ENCODE results near the gene LEAP2.
A peak's percentile ranks its signal among the peaks of the same experiment; 100 is the strongest.

Gene LEAP2

DNA sequence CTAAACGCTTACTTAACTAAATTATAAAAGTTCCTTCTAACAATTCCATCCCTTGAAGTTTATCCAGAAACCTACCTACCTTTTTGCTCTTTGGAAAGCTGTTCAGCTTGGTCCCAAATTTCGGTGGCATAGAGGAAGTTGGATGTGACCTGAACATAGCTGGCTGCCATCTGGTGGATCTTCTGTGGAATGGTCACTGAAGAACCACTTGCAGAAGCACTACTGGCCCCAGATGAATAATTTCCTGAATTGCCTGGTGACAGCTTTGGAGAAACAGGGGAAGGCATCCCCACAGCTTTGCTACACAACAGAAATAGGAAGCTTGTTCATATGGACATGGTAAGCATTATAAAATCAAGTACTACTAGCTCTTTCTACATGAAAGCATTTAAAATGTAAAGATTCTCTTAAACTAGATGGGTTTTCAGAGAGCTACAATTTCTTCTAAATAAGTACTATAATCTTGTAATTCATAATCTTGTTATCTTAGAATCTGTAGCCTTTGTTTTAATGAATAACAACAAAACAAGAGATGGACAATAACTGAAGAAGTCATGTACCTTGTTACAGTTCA, 9.9 kb downstream of the LEAP2 start:
- peak; percentile 49 to 50 for DNase-seq

DNA sequence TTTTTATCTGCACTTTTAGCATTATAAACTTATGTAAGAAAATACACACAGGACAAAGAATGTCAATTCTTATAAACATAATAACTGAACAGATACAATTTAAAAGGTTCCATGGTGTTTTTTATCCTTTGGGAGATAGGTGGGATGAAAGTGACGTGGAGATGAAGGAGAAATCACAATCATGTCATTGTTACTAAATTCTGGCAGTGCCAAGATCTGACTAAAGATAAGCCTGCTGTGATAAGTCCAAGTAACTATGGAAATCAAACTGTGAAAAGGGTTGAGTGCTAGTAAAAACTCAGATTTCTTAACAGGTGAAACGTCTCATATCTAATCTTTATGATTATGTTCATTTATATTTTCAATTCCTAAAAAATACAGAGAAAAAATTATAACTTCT, 11.1 kb downstream of the LEAP2 start:
- no peak for DNase-seq

DNA sequence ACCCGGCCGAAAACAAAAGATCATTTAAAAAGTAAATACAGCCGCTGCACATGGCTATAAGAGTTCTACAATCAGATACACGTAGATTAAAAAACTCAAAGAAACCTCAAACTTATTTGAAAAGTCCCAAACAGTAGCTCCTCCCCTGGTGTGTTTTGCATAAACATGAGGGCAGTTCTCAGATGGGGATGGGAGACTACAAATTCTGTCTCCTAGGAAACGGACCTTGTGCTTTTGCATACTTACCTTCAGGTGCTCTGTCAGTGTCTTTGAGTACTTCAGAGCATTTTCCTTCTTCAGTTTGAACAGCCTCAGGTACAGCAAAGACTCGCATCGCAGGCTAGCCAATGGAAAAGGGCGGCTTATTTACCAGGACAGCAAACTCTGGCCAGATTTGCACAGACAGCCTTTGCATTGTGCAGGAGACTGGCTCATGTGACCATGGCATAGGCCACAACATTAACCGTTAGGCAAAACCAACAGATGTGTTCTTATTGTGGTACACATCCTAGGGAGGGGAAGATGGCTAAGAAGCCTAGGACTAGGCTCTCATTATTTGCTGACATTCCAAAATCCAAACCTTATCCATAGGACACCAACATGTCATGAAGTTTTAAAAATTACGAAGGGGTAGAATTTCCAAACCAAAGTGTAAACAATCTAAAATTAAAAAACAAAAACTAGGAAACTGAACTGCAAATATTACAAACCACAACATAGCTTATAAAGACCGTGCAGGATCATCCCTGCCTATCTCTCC, 12.8 kb downstream of the LEAP2 start:
- DNase-seq, result no peak

DNA sequence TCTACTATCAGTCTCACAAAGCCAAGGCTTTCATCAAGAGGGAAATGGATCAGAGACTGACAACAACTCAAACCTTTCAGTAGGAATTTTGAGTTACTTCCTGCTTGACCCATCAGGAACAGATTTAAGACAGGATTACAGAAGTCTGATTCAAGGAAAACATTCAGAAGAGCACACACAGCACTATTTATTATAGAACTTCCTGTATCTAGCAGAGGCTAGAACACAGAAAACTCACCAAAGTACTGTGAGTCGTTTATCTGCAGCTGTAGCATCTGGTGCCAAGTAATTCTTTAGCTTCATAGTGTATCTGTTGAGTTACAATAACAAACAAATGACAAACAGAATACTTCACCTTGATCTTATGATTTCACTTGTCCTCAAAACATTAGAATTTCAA, 13.8 kb downstream of the LEAP2 start:
- no peak for DNase-seq

DNA sequence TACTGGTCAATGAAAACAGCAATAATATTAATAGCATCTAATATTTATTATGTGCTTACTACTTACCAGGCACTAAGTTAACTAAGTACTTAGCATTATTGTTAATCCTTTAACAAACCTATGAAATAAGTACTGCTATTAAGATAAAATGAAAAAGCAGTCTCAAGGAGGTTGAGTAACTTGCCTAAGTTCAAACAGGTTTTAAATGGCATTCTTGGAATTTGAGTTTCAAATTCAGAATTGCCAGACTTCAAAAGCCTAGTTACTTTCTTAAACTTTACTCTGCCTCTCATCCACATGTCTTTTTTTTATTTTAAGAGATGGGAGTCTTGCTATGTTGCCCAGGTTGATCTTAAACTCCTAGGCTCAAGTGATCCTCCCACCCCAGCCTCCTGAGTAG, 16.0 kb downstream of the LEAP2 start:
- DNase-seq, result no peak

DNA sequence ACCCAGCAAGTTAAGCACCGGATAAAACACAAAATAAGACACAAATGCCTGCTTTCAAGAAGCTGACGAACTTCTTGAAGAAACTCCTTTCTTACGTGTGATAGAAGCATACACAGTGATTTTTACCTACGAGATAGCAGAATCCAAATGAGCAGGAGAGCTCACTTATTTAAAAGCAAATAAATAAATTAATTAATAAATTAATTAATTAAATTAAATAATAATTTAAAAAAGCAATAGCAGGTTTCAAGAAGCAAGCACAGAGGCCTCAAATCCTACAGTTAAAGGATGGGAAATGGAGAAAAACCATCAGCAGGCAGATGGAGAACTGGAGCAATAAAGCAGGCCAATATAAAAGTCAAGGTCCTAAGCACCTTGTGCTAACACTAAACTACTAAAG, 17.3 kb downstream of the LEAP2 start:
- DNase-seq, result no peak

DNA sequence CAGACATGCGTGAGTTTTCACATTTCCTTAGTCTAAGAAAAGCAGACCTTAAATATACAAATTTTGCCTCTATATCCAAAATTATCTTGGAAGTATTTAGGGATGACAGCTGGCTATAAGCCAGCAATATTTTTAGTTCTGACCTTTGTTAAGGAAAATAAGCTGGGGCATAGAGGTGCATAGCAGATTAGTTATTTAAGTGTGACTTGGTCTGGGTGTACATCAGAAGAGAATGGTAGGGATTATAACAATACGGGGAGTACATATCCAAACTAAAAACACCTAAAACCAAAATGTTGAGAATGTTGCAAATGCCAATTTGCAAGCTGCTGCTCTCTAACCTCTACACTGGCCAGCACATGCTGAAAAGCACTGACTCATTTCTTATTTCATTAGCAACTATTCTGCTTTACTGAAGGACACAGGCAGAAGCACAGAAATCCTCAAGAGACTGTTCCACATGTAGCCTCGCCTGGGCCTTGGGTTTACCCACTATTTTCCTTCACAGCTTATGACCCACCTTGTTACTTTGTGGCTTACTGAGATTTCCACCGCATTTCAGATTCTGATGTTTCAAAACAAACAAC, 22.3 kb downstream of the LEAP2 start:
- DNase-seq, result no peak

DNA sequence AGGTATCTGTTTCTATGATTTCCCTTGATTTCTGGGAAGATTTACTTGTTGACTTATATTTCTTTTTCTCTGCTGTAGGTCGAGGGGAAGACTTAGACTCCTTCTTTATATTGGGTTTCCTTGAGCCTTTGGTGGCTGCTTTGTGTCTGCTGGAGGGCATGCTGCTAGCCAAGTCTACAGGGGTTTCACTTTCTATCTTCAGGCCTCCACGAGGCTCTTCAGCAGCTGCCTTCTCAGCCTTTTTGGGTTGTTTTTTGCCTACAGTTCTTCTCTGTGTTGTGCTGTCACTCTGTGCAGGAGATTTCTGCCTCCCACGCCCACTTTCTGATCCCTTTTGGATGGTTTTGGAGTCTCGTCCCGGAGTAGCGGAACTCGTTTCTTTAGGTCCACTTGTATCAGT, 23.2 kb downstream of the LEAP2 start:
- DNase-seq, result no peak

DNA sequence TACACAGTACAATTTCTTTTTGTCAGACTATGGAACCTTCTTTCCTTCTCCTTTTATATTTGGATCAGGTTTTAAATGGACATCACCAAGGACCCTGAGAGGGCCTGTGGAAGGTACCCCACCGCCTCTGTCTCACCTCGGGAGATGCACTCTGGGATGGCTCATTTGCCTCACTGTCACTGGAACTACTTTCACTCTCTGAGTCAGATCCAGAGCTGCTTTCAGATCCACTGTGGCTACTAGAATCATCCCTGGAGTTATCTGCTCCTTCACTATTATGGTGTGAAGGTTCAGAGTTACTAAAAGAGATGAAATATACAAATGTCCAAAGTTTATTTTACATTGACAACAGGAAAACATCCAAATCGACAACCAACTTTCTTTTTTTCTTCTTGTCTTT, 24.6 kb downstream of the LEAP2 start:
- no peak for DNase-seq

DNA sequence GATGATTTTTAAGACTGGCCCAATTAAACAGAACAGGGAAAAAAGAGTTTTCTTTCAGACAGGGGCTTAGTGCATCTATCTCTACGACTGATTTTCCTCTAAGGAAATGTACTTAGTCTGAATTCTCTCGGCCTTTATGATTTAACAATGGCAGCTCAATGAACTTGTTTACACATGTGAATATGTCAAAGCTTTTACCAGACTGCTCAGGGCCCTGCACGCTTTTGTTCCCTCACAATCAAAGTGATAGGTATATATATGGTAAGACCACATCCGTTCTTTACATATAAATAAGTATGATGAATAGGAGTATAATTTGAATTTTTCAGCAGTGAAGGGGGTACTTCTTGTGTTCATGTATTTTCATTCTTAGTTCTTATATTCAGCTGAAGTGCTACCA, 27.6 kb downstream of the LEAP2 start:
- DNase-seq, result no peak

DNA sequence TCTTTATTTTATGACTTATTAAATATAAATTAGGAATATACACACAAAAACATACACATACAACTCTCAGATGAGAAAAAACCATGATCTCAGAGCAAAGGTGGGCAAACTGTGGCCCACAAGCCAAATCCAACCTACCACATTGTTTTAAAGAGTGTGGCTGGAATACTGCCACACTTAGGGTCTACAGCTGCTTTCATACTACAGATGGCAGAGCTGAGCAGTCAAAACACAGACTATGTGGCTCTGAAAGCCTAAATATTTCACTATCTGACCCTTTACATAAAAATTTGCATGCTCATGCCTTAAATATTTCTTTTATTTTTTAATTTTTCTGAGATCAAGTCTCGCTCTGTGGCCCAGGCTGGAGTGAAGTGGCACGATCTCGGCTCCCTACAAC, 28.3 kb downstream of the LEAP2 start:
- DNase-seq, result no peak

DNA sequence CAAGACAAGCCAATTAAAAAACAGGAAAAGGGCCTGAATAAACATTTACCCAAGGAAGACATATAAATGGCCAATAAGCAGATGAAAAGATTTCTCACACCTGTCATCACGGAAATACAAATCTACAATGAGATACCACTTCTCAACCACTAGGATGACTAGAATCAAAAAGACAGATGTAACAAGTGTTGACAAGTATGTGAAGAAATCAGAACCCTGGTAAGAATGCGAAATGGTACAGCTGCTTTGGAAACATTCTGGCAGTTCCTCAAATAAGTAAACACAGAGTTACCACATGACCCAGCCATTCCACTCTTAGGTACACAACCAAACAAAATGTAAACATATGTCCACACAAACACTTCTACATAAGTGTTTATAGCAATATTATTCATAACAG, 32.5 kb downstream of the LEAP2 start:
- DNase-seq, result no peak

DNA sequence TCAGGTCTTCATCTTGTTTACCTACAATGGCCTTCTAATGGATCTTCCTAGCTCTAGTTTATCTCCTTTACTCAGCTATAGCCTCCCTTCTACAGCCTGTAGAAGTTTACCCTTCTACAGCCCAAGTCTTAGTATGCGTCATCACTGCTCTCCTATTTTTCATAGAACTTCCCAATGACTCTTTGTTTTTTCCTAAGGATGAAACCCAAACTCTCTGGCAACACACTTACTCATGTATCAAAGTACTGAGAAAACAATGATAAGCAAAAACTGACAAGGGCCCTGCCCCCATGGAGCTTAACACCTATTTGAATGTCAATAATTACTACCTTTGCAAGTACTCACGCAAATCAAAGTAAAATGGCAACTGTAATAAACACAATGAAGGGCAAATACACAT, 33.7 kb downstream of the LEAP2 start:
- DNase-seq, result no peak

DNA sequence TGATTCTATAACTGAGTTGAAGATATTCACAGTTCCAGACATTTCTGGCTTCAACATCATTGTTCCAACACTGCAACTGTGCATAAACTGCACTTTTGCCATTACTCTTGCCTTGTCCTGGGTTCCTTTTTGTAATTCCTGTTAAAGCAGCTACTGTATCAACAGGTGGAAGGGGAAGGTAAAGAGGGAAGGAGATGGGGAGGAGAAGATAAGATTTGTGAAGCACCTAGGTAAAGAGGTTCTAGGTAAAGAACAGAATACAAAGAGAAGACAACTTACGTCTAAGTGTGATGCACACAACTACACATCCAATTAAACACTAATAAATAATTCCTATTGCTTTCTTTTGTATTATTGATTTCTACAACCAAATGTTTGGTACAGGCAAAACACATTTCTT, 36.2 kb downstream of the LEAP2 start:
- no peak for DNase-seq

DNA sequence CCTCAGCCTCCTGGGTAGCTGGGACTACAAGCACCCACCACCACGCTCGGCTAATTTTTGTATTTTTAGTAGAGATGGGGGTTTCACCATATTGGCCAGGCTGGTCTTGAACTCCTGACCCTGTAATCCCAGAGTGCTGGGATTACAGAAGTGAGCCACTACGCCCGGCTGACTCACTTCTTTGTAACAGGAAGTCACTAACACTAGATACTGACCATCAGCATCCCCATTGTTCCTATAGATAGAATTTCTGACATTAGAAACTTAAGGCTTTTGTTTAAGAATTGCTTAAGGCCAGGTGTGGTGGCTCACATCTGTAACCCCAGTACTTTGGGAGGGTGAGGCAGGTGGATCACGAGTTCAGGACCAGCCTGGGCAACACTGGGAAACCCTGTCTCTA, 42.2 kb downstream of the LEAP2 start:
- DNase-seq, result no peak

DNA sequence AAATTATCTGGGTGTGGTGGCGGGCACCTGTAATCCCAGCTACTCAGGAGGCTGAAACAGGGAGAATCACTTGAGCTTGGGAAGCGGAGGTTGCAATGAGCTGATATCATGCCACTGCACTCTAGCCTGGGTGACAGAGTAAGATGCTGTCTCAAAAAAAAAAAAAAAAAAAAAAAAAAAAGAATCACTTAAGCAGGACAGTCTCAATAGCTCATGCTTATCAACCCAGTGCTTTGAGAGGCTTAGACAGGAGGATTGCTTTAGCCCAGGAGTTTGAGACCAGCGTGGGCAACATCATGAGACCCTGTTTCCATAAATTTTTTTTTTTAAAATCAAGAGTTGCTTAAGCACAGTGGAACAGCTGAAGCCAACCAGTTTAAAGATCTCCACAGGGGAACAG, 42.6 kb downstream of the LEAP2 start:
- DNase-seq, result no peak
